ENCODE data around the gene ACY1. TPM values are rescaled to one million over a fixed set of nuclear protein-coding genes. Genes with fewer than 3 reads are reported as not detected.

ACY1 gene
- total RNA-seq, 1 experiment from 2014 or later: 50.3 TPM

DNA sequence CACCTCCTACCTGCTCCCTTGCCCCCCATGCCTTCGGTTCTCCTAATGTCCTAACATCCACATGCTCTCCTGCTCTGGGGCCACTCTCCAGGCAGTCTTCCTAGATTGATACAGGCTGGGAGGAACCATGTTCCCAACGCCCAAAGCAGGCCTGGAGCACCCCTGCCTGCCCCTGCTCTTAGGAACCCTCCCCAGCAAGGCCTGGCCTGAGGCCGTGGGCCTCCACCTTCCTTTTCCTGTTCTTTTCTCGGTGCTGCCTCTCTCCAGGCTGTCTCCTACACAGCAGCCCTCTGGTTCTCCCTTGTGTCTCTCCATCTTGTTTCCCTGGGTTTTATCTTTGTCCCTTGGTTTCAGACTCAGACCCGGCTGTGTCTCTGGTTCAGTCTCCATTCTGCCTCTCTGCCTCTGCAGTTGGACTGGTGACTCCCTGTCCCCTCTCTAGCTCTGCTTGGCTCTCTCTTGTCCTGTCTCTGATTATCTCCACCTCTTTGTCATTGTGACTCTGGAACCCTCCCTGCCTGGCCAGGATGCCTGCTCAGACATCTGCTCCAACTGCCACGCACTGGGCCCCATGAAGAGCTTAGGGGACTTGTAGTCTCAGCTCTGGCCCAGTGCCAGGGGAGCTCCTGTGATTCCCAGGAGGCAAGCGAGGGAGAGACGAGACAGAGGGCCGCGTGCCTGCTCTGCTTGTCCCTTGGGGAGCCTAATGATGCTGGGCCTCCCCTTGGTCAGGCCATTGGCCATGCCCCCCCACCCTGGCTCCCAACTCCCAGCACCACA, 38.3 kb downstream of the ACY1 start:
- CTCF ChIA-PET: no interaction called here
- in situ Hi-C loops (cut with HindIII; ENCODE audit: low pct_unique_long_range_greater_than_20kb, low sequenced_read_pairs): no loop called here

DNA sequence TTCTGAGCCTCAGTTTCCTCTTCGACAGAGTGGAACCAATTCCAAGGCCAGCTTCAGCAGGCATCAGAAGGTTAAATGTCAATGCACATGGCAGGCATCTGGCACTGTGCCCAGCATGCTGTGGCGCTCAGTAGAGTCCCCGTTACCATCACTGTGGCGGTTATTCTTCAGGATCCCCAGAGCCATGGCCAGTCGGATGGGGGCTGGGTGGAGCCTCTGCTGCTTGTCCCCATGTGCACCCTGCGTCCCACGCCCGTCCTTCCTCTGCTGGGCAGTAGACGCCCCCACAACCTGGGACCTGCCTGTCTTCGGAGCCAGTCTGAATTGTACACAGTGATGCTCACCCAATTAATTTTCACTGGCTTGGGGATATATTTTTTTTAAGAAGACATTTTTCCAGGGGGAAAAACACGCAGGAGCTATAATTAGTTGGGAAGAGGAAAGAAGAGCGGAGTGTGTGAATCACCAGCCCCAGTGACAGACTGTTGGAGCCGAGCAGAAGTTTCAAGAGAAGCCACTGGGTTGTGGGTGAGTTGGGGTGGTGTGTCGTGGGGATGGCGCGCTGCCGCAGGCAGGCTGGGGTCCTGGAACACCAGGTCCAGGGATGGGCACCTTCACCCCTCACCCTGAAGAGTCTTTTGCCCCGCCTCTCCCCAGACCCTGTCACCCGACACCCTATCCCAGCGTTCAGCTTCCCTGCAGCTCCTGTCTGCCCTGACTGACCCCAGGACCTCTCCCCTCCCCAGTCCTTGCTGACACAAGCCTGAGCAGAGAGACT, 39.2 kb downstream of the ACY1 start:
- intact Hi-C loops (cut with micrococcal nuclease; ENCODE audit: unreplicated experiment): no loop called here
- Histone ChIP-seq H3K9me3 (ENCODE audit: control insufficient read depth, insufficient read depth, low read depth, low read length) (no peaks in the 10 kb centered on the region), H3K36me3 (ENCODE audit: control insufficient read depth, insufficient read depth, low read length) (no peaks in the 10 kb centered on the region), H3K27me3 (ENCODE audit: control insufficient read depth, insufficient read depth, low read length) (no peaks in the 10 kb centered on the region), H3K4me3 (ENCODE audit: low read depth in 2 of 2, low read length in 2 of 2) (no peak overlapping the region), H3K27ac (ENCODE audit: low read length) (no peak overlapping the region), H3K4me1 (ENCODE audit: control insufficient read depth, insufficient read depth, low read length) (no peaks in the 10 kb centered on the region)
- no peak for ATAC-seq
- no TSS peak for BruUV-seq (replicated peaks)
- ChIA-PET CTCF (no interaction called here), POLR2A (interaction anchor here (0.5 kb wide), 2 partner anchors 97 to 112 kb away, joined by 3 to 5 read pairs; no protein-coding TSS in a partner anchor)
- no peak for DNase-seq (ENCODE audit: low read depth, low spot score)
- no peak for TF ChIP-seq TCF7L2 (IDR thresholded peaks at IDR 0.05; ENCODE audit: low read depth, low read length)
- TF ChIP-seq, protein P1, sequence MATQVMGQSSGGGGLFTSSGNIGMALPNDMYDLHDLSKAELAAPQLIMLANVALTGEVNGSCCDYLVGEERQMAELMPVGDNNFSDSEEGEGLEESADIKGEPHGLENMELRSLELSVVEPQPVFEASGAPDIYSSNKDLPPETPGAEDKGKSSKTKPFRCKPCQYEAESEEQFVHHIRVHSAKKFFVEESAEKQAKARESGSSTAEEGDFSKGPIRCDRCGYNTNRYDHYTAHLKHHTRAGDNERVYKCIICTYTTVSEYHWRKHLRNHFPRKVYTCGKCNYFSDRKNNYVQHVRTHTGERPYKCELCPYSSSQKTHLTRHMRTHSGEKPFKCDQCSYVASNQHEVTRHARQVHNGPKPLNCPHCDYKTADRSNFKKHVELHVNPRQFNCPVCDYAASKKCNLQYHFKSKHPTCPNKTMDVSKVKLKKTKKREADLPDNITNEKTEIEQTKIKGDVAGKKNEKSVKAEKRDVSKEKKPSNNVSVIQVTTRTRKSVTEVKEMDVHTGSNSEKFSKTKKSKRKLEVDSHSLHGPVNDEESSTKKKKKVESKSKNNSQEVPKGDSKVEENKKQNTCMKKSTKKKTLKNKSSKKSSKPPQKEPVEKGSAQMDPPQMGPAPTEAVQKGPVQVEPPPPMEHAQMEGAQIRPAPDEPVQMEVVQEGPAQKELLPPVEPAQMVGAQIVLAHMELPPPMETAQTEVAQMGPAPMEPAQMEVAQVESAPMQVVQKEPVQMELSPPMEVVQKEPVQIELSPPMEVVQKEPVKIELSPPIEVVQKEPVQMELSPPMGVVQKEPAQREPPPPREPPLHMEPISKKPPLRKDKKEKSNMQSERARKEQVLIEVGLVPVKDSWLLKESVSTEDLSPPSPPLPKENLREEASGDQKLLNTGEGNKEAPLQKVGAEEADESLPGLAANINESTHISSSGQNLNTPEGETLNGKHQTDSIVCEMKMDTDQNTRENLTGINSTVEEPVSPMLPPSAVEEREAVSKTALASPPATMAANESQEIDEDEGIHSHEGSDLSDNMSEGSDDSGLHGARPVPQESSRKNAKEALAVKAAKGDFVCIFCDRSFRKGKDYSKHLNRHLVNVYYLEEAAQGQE (IDR thresholded peaks at IDR 0.05; ENCODE audit: insufficient read depth in 1 of 2, low read depth in 2 of 2, low read length in 1 of 2): no peak
- no peak for TF ChIP-seq POLR2AphosphoS5 (IDR thresholded peaks at IDR 0.05; ENCODE audit: low read depth, low read length)
- no peak for TF ChIP-seq SIN3A (IDR thresholded peaks at IDR 0.05; ENCODE audit: borderline replicate concordance, insufficient read depth, low read depth, low read length)
- TF ChIP-seq, protein P2, sequence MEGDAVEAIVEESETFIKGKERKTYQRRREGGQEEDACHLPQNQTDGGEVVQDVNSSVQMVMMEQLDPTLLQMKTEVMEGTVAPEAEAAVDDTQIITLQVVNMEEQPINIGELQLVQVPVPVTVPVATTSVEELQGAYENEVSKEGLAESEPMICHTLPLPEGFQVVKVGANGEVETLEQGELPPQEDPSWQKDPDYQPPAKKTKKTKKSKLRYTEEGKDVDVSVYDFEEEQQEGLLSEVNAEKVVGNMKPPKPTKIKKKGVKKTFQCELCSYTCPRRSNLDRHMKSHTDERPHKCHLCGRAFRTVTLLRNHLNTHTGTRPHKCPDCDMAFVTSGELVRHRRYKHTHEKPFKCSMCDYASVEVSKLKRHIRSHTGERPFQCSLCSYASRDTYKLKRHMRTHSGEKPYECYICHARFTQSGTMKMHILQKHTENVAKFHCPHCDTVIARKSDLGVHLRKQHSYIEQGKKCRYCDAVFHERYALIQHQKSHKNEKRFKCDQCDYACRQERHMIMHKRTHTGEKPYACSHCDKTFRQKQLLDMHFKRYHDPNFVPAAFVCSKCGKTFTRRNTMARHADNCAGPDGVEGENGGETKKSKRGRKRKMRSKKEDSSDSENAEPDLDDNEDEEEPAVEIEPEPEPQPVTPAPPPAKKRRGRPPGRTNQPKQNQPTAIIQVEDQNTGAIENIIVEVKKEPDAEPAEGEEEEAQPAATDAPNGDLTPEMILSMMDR (IDR thresholded peaks at IDR 0.05): no peak
- in situ Hi-C loops (cut with HindIII; ENCODE audit: low pct_unique_long_range_greater_than_20kb, low sequenced_read_pairs): no loop called here

More for the DNA sequence above, 38.3 kb downstream of the ACY1 start:
- TF ChIP-seq POLR2AphosphoS5 (IDR thresholded peaks at IDR 0.05; ENCODE audit: low read depth, low read length) (no peak), TCF7L2 (IDR thresholded peaks at IDR 0.05; ENCODE audit: low read depth, low read length) (no peak), SIN3A (IDR thresholded peaks at IDR 0.05; ENCODE audit: borderline replicate concordance, insufficient read depth, low read depth, low read length) (no peak)
- TF ChIP-seq, protein P1 (IDR thresholded peaks at IDR 0.05; ENCODE audit: insufficient read depth in 1 of 2, low read depth in 2 of 2, low read length in 1 of 2): no peak
- TF ChIP-seq, protein P2 (IDR thresholded peaks at IDR 0.05): no peak
- ATAC-seq (peak; percentile 15), DNase-seq (ENCODE audit: low read depth, low spot score) (no peak)
- Histone ChIP-seq H3K27ac (ENCODE audit: low read length) (no peak overlapping the region), H3K4me3 (ENCODE audit: low read depth in 2 of 2, low read length in 2 of 2) (no peak overlapping the region), H3K4me1 (ENCODE audit: control insufficient read depth, insufficient read depth, low read length) (no peaks in the 10 kb centered on the region), H3K9me3 (ENCODE audit: control insufficient read depth, insufficient read depth, low read depth, low read length) (no peaks in the 10 kb centered on the region), H3K36me3 (ENCODE audit: control insufficient read depth, insufficient read depth, low read length) (no peaks in the 10 kb centered on the region), H3K27me3 (ENCODE audit: control insufficient read depth, insufficient read depth, low read length) (no peaks in the 10 kb centered on the region)
- intact Hi-C loops (cut with micrococcal nuclease; ENCODE audit: unreplicated experiment): no loop called here
- BruUV-seq (replicated peaks): no TSS peak
- POLR2A ChIA-PET: interaction anchor here (0.5 kb wide), 1 partner anchor 96 kb away, joined by 3 read pairs; no protein-coding TSS in a partner anchor

Measured in Panc1 (cell line).